HG03060 (cell line): ENCODE results near the gene AGAP1.

Experiments
- ATAC-seq: cut with Tn5 transposase; IDR thresholded peaks from one replicate; pipeline ENCODE4 v1.9.1; 2021; ENCODE audit warnings: low read depth, moderate number of reproducible peaks; ENCODE audit not compliant: unreplicated experiment

Gene AGAP1

DNA sequence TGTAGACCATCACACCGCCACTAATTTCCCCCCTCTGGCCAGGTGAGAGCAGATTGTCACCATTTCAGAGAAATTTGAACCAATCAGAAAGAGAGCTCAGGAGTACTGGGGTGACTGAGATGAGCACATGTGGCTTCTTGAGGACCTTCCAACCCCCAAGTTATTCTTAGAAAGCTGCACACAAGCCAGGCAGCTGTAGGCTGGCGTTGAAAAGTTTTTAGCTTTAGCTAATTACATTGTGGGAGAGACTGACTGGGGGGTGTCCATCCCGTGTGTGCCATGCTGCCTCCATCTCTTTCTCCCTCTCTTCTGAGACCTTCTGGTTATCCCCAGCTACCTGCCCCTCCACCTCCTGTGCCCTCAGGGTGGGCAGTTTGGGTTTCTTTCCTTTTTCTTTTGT is 154.0 kb downstream of the AGAP1 start:
- no peak for ATAC-seq

- ATAC-seq: no peak
These were observed 155.6 kb downstream of the AGAP1 start for GRCh38 chr2:235649418-235649817.

GRCh38 chr2:235651643-235652042 is 157.8 kb downstream of the AGAP1 start:
- no peak for ATAC-seq

- ATAC-seq: no peak
These were observed 160.4 kb downstream of the AGAP1 start for GRCh38 chr2:235654103-235654813.

DNA sequence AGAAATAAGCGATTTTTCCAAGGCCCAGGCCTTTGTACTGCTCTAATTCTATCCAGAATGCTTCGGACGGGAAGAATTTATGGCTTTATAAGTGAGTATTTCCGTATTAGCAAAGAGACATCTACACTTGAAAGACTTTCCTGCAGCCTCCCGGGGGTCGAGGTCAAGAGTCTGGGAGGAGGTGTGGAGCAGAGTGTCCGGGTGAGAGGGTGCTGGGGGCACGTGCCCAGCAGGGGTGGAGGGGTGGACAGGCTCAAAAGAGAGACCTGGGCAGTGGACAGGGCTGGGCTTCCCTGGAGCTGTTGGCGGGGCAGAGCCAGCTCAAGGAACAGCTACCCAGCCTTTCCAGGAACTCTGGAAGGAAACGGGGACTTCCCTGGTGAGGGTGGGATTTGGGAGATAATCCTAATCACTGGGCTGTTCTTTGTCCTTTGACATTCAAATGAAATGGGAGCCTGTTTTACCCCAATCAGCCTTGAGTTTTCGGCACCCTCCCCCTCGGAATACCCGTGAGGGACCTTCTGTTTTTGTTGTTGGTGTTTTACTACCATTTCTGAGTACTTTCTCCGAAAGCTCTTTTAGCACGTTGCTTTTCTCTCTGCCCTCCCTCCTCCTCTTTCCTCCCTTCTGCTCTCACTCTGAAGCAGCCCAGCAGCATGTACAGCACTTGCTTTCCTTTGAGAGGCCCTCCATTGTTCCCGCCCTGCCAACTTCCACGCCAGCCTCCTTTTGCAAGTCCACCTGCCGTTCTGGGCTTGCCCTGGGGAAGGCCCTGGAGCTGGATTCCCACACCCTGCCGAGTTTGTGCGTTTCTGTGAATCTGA is 164.7 kb downstream of the AGAP1 start:
- no peak for ATAC-seq

DNA sequence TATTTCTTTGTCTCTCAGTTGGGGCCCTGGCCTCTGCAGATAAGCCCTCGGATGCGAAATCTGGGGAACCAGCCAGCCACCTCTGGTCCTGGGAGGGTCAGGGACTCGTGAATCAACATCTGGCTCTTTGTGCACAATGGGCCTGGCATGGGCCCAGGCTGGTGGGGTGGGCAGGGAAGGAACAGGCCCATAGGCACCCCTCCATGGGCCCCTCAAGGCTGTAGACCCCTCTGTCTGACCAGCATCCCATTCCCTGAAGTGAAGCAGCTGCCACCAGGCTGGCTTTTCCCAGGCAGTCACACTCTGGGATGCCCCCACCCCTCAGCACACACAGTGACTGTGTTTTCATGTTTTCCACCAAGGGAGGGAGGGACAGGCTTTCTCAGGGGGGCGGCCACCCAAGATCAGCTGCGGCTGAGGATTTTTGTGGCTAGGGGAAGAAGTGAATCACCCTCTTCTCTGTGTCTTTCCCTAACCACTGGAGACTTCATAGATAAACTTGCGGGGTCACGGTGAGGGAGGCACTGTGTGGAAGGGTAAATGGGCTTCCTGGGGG is 166.0 kb downstream of the AGAP1 start:
- ATAC-seq: no peak

GRCh38 chr2:235660484-235661082 is 166.7 kb downstream of the AGAP1 start:
- no peak for ATAC-seq

DNA sequence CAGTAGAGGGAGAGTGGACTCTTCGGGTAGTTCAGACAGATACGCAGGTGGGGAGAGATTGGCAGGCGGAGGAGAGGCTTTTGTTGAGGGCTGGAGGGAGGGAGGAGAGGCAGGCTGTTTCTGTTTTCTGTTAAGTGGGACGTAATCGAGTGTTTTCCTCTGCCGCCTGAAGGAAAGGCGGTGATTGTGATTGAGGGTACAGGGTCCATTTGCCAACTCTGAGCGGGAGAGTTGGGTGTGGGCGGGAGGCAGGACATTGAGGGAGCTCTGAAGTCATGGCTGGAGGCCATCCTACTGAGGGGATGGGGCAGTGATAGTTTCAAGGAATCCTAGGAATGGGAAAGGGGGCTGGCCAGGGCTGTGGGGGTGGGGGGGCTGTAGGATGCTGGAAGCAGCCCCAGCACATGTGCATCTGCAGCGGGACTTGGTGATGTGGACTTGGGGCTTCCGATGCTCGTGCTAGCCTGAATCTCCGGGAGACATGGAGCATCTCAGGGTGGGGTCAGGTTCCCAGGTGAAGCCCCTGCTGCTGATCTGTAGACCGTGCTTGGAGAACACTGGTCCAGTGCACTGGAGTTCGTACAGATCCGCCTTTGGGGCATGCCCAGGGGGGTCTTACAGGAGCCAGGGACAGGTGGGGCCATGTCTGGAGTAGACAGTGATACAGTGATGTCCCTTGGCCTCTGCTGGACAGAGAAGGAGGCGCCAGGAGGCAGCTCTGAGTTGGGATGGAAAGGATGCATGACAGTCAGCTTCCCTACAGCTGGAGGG is 167.5 kb downstream of the AGAP1 start:
- ATAC-seq: no peak

- ATAC-seq: no peak
These were observed 168.1 kb downstream of the AGAP1 start for GRCh38 chr2:235661952-235662351.

DNA sequence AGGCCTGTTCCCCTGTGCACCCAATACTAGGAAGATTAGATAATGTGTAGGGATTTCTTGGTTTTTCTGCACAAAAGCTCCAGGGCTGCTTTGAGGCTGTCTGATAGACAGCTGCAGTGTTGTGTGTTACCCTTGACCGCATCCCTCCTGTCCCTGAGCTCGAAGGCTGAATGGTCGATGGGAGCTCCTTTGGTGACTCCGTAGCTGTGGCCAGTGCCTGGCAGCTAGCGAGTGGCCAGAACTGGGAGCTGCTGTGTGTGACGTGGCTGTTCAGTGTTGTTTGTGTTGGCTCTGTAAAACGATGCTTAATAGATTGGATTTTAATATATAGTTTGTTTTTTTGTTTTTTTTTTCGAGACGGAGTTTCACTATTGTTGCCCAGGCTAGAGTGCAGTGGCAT is 170.0 kb downstream of the AGAP1 start:
- ATAC-seq: no peak

GRCh38 chr2:235665661-235666212 is 171.9 kb downstream of the AGAP1 start:
- ATAC-seq: no peak

DNA sequence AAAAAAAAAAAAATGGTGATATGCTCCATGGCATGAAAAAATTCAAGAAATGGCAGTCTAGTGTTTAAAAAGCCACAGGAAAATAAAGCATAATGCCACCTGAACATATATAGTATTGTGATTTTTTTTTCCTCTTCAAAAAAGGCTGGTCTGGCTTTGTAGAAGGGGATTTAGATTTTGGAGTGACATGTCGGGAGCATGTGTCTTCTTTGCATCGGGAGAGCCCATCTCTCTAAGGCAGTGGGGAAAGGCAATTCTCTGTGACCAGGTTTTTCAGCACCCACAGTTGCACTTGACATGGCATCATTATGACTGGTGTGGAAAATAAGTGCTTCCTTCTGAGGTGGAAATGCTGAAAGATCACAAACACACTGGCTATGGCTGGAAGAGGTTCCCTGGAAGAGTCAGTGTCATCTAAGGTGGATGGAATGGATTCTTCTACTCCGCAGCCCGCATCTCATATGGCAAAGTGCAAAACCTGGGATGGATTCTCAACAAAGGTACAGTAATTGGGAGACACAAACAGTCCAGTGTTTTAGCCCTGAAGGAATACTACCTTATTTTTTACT is 172.5 kb downstream of the AGAP1 start:
- ATAC-seq: no peak

DNA sequence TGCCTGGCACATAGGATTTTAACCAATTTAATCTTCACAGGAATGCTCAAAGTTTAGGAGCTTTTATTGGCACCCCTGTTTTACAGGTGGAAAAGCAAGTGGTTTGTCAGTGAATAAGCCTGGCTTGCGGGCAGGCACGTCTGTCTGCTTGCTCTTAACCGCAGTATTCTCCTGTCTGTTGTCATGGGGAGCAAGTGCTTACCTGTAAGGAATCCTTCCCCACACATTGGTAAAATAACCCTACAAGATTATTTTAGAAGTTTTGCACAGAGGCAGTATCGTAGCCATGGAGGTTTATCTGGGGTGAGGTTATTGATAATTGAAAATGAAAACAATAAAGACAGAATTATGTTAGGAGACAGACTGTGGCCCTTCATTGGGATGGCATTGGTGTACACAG is 174.9 kb downstream of the AGAP1 start:
- ATAC-seq: no peak

DNA sequence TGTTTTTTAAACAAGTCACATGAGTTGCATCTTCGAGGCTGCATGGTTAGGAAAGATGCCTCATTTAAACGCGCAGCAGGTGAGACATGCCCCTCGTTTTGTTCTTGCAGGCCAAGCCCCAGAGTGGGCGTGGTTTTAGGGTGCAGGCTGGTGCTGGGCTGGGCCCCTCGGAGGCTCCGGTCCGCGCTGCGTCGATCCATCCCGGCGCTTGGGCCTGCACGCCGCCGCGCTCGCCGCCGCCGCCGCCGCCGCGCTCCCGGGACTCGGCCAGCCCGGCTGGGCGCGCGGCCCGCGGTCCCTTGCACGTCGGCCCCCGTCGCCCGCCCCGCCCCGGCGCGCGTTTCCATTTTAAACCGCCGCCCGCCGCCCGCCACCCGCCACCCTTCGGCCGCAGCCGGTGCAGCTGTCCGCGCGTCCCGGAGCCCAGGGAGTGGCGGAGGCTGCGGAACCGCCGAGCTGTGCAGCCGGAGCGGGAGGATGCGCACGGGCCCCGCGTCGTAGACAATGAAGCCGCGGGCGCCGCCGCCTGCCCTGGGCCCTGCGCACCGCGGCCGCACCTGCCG is 175.5 kb downstream of the AGAP1 start:
- no peak for ATAC-seq

- no peak for ATAC-seq
These were observed 176.4 kb downstream of the AGAP1 start for GRCh38 chr2:235669983-235670962.

GRCh38 chr2:235670974-235671787 is 177.3 kb downstream of the AGAP1 start:
- ATAC-seq: no peak

DNA sequence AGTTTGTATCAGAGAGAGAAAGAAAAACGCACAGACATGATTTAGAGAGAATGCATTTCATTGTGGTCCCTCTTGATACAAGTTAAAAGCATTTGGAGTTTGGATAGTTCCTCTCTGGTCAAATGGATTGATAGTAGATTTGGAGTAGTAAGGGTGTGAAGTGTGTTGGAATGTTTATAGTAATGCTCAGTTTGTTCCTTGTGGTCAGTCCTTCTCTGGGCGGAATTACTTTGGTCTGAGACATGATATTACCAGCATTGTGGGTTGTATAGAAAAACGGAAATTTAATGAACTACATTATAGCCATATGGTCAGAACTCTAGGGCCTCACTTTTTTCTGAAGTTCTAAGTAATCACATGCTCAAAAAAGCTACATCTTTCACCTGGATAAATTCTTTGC is 178.9 kb downstream of the AGAP1 start:
- ATAC-seq: no peak

- ATAC-seq: no peak
These were observed 180.3 kb downstream of the AGAP1 start for GRCh38 chr2:235674146-235674545.
